ENCODE results near the gene IL31RA. TPM values are rescaled to one million over a fixed set of nuclear protein-coding genes. Genes with fewer than 3 reads are reported as not detected.

Gene IL31RA
- total and polyA plus RNA-seq, 2 donors from 2014 or later = 0.44 TPM; not detected in 1

GRCh38 chr5:55925712-55926111, 74.6 kb downstream of the IL31RA start:
- H3K4me1 ChIP-seq (ENCODE audit: control insufficient read depth in 2 of 3, insufficient read depth in 2 of 3, low read depth in 1 of 3, low read length in 3 of 3) = peaks cover 0 to 2% (median 0%) of the 10 kb centered on the region in 3 donors
- no peak overlapping the region for H3K9ac ChIP-seq (ENCODE audit: low read length in 3 of 3)
- FAIRE-seq = no peak
- DNase-seq = no peak
- no peaks in the 10 kb centered on the region for H3K36me3 ChIP-seq (ENCODE audit: control insufficient read depth in 2 of 3, insufficient read depth in 3 of 3, low read length in 3 of 3)
- intact Hi-C loops (cut with DNase I) = no loop called here
- TF ChIP-seq, protein P1, sequence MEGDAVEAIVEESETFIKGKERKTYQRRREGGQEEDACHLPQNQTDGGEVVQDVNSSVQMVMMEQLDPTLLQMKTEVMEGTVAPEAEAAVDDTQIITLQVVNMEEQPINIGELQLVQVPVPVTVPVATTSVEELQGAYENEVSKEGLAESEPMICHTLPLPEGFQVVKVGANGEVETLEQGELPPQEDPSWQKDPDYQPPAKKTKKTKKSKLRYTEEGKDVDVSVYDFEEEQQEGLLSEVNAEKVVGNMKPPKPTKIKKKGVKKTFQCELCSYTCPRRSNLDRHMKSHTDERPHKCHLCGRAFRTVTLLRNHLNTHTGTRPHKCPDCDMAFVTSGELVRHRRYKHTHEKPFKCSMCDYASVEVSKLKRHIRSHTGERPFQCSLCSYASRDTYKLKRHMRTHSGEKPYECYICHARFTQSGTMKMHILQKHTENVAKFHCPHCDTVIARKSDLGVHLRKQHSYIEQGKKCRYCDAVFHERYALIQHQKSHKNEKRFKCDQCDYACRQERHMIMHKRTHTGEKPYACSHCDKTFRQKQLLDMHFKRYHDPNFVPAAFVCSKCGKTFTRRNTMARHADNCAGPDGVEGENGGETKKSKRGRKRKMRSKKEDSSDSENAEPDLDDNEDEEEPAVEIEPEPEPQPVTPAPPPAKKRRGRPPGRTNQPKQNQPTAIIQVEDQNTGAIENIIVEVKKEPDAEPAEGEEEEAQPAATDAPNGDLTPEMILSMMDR (IDR thresholded peaks at IDR 0.05; ENCODE audit: borderline replicate concordance, extremely low read depth, insufficient read depth) = no peak
- H3K9me3 ChIP-seq (ENCODE audit: control insufficient read depth in 2 of 3, insufficient read depth in 1 of 3, low read length in 3 of 3) = no peaks in the 10 kb centered on the region
- no peak overlapping the region for H3K27ac ChIP-seq (ENCODE audit: low read depth in 2 of 2, low read length in 2 of 2)
- no peaks in the 10 kb centered on the region for H3K27me3 ChIP-seq (ENCODE audit: control insufficient read depth, insufficient read depth, low read length)
- H3K4me3 ChIP-seq (ENCODE audit: low read length in 3 of 3) = no peak overlapping the region

DNA sequence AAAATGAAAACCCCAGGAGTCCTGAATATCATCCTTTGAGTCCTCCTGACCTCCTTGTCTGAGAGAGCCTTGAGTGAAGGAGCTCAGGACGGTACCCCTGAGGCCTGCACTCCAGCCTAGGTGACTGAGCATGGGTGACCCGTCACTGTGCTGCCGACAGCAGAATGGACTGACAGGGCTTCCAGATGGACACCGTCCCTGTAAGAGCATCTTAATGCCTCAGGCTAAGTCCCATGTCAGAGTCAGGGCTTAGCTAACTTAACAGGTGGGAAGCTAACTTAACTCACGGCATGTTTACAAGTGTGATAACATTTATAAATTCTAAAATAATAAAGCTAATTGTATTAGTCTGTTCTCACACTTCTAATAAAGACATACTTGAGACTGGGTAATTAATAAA, 75.3 kb downstream of the IL31RA start:
- Histone ChIP-seq H3K27ac (ENCODE audit: low read depth in 2 of 2, low read length in 2 of 2) (no peak overlapping the region), H3K27me3 (ENCODE audit: control insufficient read depth, insufficient read depth, low read length) (no peaks in the 10 kb centered on the region), H3K9me3 (ENCODE audit: control insufficient read depth in 2 of 3, insufficient read depth in 1 of 3, low read length in 3 of 3) (no peaks in the 10 kb centered on the region), H3K36me3 (ENCODE audit: control insufficient read depth in 2 of 3, insufficient read depth in 3 of 3, low read length in 3 of 3) (no peaks in the 10 kb centered on the region), H3K4me3 (ENCODE audit: low read length in 3 of 3) (no peak overlapping the region), H3K9ac (ENCODE audit: low read length in 3 of 3) (no peak overlapping the region), H3K4me1 (ENCODE audit: control insufficient read depth in 2 of 3, insufficient read depth in 2 of 3, low read depth in 1 of 3, low read length in 3 of 3) (peaks cover 0 to 2% (median 0%) of the 10 kb centered on the region in 3 donors)
- intact Hi-C loops (cut with DNase I) = no loop called here
- TF ChIP-seq, protein P1 (IDR thresholded peaks at IDR 0.05; ENCODE audit: borderline replicate concordance, extremely low read depth, insufficient read depth) = no peak
- no peak for FAIRE-seq
- no peak for DNase-seq

DNA sequence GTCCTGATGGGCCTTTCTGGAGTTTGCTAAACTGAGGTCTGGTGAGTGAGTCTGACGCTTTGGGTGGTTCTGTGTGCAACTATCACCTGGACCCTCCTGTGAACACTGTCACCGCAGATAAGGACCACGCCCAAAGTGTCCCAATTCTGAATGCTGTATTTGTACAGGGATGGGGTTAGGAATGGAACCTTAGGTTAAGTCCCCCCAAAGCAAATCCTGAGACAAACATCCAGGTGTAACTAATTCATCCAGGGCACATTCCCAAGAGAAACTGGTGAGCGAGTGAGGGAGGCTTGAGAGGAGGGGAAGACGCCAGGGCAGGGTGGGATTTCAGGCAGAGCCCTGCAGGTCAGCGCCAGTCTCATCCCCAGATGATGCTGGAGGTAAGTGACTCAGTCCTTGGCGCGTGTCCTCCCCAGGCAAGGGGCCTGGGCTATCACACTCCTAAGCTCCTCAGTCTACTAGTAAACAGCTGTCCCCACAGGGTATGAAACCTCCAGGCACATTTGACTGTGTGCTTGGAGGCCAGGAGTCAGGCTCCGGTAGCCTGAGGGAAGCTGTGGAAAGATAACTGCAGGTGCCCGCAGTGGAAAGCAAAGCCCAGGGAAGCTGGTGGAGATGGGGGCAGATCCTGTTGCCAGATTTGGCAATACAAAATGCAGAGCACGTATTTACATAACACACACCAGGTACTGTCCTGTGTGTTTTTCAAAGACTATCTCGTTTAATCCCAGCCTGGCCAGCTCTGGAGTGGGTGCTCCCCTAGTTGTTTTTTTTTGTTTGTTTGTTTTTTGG, 76.9 kb downstream of the IL31RA start:
- no peak overlapping the region for H3K9ac ChIP-seq (ENCODE audit: low read length in 3 of 3)
- H3K27ac ChIP-seq (ENCODE audit: low read depth in 2 of 2, low read length in 2 of 2) = no peak overlapping the region
- FAIRE-seq (no peak), DNase-seq (no peak)
- no peaks in the 10 kb centered on the region for H3K27me3 ChIP-seq (ENCODE audit: control insufficient read depth, insufficient read depth, low read length)
- no peak overlapping the region for H3K4me3 ChIP-seq (ENCODE audit: low read length in 3 of 3)
- TF ChIP-seq, protein P1 (IDR thresholded peaks at IDR 0.05; ENCODE audit: borderline replicate concordance, extremely low read depth, insufficient read depth) = no peak
- no peaks in the 10 kb centered on the region for H3K4me1 ChIP-seq (ENCODE audit: control insufficient read depth in 2 of 3, insufficient read depth in 2 of 3, low read depth in 1 of 3, low read length in 3 of 3)
- H3K36me3 ChIP-seq (ENCODE audit: control insufficient read depth in 2 of 3, insufficient read depth in 3 of 3, low read length in 3 of 3) = no peaks in the 10 kb centered on the region
- intact Hi-C loops (cut with DNase I) = no loop called here
- no peaks in the 10 kb centered on the region for H3K9me3 ChIP-seq (ENCODE audit: control insufficient read depth in 2 of 3, insufficient read depth in 1 of 3, low read length in 3 of 3)

All from kidney (tissue), 14 donors.